ENCODE measurements around the gene OPRPN.

- TF ChIP-seq SP1 (IDR thresholded peaks at IDR 0.05): no peak
- TF ChIP-seq FOXM1 (IDR thresholded peaks at IDR 0.05; ENCODE audit: borderline replicate concordance): no peak
- no peak for TF ChIP-seq FOXA1 (IDR thresholded peaks at IDR 0.05)
- no peak for TF ChIP-seq FOXK2 (IDR thresholded peaks at IDR 0.05)
- TF ChIP-seq SUZ12 (IDR thresholded peaks at IDR 0.05): no peak
- no peak for TF ChIP-seq PKNOX1 (IDR thresholded peaks at IDR 0.05)
- no peak for TF ChIP-seq BHLHE40 (IDR thresholded peaks at IDR 0.05; ENCODE audit: borderline replicate concordance)
- TF ChIP-seq L3MBTL2 (conservative IDR thresholded peaks at IDR 0.05): no peak
- no peak for TF ChIP-seq ELF4 (IDR thresholded peaks at IDR 0.05)
- TF ChIP-seq TARDBP (IDR thresholded peaks at IDR 0.05): no peak
- TF ChIP-seq HDGF (IDR thresholded peaks at IDR 0.05; ENCODE audit: borderline replicate concordance): no peak
- TF ChIP-seq ZNF384 (IDR thresholded peaks at IDR 0.05): no peak
- no peak for TF ChIP-seq LEF1 (IDR thresholded peaks at IDR 0.05; ENCODE audit: borderline replicate concordance)
These were observed 27.6 kb downstream of the OPRPN start for GRCh38 chr4:70425306-70425705.

All from HEK293T (cell line).